ENCODE data around the gene ACVR2A.

The ACVR2A gene

DNA sequence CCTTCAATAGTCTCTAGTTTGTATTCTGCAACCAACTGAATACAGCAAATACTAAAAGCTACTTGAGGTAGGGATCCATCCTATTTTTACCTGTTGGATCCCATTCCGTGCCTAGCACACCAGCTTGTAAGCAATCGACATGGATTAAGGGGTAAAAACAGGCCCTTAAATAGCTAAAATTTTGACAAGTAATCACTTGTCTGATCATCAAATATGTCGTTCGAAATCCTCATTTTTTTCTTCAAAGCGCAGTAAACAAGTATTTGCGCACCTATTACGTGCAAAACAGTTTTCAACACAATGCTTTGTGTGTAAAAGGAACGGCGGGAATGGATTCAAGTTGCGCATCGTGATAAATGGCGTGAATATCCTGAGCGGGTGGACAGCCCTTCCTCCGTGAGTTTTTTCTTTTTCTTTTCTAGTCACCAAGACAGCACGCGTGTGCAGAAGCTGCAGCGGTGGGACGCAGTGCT is 1.4 kb upstream of the ACVR2A start:
- Histone ChIP-seq H3K36me3 (ENCODE audit: control insufficient read depth, low read depth, low read length) (no peaks in the 10 kb centered on the region), H3K4me1 (ENCODE audit: control insufficient read depth, low read depth, low read length) (peaks cover 13% of the 10 kb centered on the region), H3K27ac (ENCODE audit: low read length) (peak overlapping the region; percentile 38), H3K9ac (ENCODE audit: low read length) (peak overlapping the region; percentile 91), H3K27me3 (ENCODE audit: control insufficient read depth, insufficient read depth, low read length) (no peaks in the 10 kb centered on the region), H3K9me3 (ENCODE audit: control insufficient read depth, low read depth, low read length) (no peaks in the 10 kb centered on the region), H3K4me3 (ENCODE audit: low read length) (peak overlapping the region; percentile 74)

DNA sequence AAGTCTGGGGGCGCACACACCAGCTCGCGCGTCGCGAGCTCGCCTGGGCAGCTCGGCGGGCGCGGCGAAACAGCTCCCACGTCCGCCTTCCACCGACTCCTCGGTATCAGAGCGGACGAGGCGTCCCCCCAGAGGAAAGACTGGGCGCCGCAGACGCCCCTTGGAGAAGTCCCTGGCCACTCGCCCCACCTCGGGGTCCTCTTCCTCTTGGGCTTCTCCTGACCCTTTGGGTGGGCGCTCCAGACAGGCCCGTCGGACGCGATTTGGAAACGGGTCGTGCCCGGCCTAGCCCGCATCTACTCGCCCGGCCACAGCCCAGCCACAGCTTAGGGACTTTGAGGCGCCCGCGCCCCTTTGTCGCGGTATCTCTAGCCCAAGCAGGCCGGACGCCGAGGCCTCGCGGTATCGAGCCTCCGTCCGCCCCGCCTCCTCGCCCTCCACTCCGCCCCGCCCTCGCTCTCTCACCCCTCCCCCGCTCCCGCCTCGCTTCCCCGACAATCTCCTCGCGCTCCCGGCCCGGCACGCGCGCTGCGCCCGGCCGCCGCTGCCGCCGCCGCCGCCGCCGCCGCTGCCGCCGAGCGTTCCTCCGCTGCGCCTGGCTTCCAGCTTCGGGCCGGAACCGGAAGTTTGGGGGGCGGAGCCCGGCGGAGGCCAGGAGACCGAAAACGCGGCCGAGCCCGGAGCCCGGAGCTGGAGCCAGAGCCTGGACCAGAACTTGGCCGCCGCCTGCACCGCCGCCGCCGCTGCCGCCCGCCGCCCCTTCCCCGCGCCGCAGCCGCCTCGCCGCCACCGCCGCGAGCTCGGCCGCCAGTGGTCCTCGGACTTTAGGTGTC is 749 bp upstream of the ACVR2A start:
- H3K4me3 ChIP-seq (ENCODE audit: low read length) = peak overlapping the region; percentile 83
- peak overlapping the region; percentile 38 for H3K27ac ChIP-seq (ENCODE audit: low read length)
- peak overlapping the region; percentile 91 for H3K9ac ChIP-seq (ENCODE audit: low read length)
- H3K4me1 ChIP-seq (ENCODE audit: control insufficient read depth, low read depth, low read length) = peaks cover 13% of the 10 kb centered on the region
- no peaks in the 10 kb centered on the region for H3K9me3 ChIP-seq (ENCODE audit: control insufficient read depth, low read depth, low read length)
- no peaks in the 10 kb centered on the region for H3K36me3 ChIP-seq (ENCODE audit: control insufficient read depth, low read depth, low read length)
- no peaks in the 10 kb centered on the region for H3K27me3 ChIP-seq (ENCODE audit: control insufficient read depth, insufficient read depth, low read length)

DNA sequence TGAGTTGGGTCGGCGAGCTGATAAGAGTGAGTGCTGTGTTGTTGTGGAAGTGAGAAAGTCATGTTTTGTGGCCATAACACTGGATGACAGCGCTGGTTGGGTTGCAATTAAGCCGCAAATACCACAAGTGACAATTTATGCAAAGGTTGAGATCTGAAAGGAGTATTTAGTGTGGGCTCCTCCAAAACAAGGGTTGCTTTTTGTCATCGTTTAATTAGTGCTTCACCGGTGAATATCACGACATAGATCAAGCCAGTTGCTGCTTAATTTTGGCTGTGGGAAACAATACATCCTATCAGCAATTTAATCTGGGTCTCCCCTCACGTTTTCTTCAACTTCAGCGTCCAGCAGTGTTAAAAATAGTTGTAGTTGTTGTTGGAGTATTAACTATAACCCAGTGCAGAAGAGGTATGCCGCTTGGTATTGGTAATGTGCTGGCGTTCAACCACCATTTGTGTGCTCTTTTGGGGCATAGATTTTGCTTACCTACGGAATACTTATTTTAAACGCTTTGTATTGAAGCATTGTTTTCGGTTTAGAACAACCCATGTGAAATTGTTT is 662 bp downstream of the ACVR2A start:
- Histone ChIP-seq H3K9ac (ENCODE audit: low read length) (peak overlapping the region; percentile 48), H3K9me3 (ENCODE audit: control insufficient read depth, low read depth, low read length) (no peaks in the 10 kb centered on the region), H3K4me3 (ENCODE audit: low read length) (peak overlapping the region; percentile 83), H3K27ac (ENCODE audit: low read length) (no peak overlapping the region), H3K27me3 (ENCODE audit: control insufficient read depth, insufficient read depth, low read length) (no peaks in the 10 kb centered on the region), H3K4me1 (ENCODE audit: control insufficient read depth, low read depth, low read length) (peaks cover 16% of the 10 kb centered on the region), H3K36me3 (ENCODE audit: control insufficient read depth, low read depth, low read length) (no peaks in the 10 kb centered on the region)

DNA sequence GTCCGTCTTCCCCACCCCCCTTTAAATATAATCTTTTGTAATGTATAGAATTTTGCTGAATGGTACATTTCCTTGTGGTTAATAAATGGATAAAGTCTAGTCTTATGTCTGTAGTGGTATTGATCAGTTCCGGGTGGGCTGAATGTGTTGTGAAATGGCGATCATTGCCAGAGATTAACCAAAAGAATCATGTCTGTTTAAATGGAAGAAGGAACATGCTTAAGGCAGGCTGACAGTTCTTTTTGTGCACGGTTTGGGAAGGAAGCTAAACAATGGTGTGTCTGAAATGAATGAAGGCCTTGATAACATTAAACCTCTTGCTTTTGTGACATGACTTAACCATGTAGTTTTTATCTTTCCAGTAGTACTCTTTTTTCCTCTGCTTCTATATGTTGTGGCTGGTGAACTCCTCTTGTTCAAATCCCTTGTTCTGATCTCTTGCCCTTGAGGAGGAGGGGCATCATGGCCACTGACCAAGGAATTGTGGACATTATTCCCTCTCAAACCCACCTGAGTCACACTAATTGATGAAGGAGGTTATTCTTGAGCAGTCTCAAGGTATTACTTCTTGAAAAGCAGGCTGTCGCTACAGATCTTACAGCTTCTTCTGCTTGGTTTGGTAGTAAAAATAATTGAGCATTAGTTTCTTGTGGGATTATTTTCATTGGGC is 1.7 kb downstream of the ACVR2A start:
- no peaks in the 10 kb centered on the region for H3K9me3 ChIP-seq (ENCODE audit: control insufficient read depth, low read depth, low read length)
- peak overlapping the region; percentile 48 for H3K9ac ChIP-seq (ENCODE audit: low read length)
- H3K4me3 ChIP-seq (ENCODE audit: low read length) = peak overlapping the region; percentile 83
- peaks cover 16% of the 10 kb centered on the region for H3K4me1 ChIP-seq (ENCODE audit: control insufficient read depth, low read depth, low read length)
- no peaks in the 10 kb centered on the region for H3K36me3 ChIP-seq (ENCODE audit: control insufficient read depth, low read depth, low read length)
- H3K27me3 ChIP-seq (ENCODE audit: control insufficient read depth, insufficient read depth, low read length) = no peaks in the 10 kb centered on the region
- no peak overlapping the region for H3K27ac ChIP-seq (ENCODE audit: low read length)

DNA sequence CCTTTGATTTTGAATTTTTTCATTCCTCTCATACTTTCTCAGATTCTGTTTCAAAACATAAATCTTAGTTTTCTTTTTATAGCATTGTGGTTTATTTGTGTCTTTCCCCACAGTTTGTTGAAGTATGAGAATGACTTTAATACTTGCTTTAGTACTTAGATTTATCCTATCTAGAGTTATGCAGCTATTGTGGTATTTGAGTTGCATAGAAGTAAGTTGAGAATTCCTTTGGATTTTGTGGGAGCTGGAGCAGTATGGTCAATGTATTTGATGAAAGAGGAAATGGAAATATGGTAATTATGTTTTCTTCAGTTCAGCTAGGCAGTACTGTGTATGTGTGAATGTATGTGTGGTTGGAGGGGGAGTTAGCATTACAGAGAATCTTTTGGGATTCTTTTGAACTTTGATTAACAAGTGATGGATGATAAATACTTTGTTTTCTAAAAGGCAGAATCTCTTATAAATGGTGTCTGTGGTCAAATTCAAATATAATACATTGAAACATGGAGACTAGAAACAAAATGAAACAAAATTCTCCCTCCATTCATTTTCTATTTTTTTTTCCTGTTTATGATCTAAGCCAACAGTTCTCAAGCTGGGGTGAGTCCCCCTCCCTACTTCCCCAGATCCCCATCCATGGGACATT is 3.0 kb downstream of the ACVR2A start:
- H3K9ac ChIP-seq (ENCODE audit: low read length) = no peak overlapping the region
- H3K36me3 ChIP-seq (ENCODE audit: control insufficient read depth, low read depth, low read length) = no peaks in the 10 kb centered on the region
- no peaks in the 10 kb centered on the region for H3K9me3 ChIP-seq (ENCODE audit: control insufficient read depth, low read depth, low read length)
- no peaks in the 10 kb centered on the region for H3K27me3 ChIP-seq (ENCODE audit: control insufficient read depth, insufficient read depth, low read length)
- H3K4me1 ChIP-seq (ENCODE audit: control insufficient read depth, low read depth, low read length) = peaks cover 16% of the 10 kb centered on the region
- H3K4me3 ChIP-seq (ENCODE audit: low read length) = no peak overlapping the region
- H3K27ac ChIP-seq (ENCODE audit: low read length) = no peak overlapping the region

DNA sequence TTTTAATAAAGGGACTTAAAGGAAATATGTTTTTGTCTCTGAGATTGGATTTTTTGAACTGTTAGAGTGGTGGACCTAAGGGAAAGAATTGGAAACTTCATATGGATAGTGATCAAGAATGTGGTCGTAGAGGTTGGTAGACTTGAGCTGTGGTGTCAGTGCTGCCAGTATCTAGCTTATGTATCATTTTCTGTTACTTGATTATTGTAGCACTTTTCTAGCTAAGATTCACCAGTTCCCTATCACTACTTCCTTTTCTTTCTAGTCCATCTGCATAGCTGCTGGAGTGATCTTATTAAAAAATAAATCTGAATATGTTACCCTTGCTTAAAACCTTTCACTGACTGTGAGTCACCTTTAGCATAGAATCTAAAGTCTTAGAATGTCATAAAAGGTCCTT is 6.0 kb downstream of the ACVR2A start:
- Histone ChIP-seq H3K27ac (ENCODE audit: low read length) (no peak overlapping the region), H3K4me3 (ENCODE audit: low read length) (no peak overlapping the region), H3K4me1 (ENCODE audit: control insufficient read depth, low read depth, low read length) (peaks cover 16% of the 10 kb centered on the region), H3K36me3 (ENCODE audit: control insufficient read depth, low read depth, low read length) (no peaks in the 10 kb centered on the region), H3K9me3 (ENCODE audit: control insufficient read depth, low read depth, low read length) (no peaks in the 10 kb centered on the region), H3K9ac (ENCODE audit: low read length) (no peak overlapping the region), H3K27me3 (ENCODE audit: control insufficient read depth, insufficient read depth, low read length) (no peaks in the 10 kb centered on the region)

DNA sequence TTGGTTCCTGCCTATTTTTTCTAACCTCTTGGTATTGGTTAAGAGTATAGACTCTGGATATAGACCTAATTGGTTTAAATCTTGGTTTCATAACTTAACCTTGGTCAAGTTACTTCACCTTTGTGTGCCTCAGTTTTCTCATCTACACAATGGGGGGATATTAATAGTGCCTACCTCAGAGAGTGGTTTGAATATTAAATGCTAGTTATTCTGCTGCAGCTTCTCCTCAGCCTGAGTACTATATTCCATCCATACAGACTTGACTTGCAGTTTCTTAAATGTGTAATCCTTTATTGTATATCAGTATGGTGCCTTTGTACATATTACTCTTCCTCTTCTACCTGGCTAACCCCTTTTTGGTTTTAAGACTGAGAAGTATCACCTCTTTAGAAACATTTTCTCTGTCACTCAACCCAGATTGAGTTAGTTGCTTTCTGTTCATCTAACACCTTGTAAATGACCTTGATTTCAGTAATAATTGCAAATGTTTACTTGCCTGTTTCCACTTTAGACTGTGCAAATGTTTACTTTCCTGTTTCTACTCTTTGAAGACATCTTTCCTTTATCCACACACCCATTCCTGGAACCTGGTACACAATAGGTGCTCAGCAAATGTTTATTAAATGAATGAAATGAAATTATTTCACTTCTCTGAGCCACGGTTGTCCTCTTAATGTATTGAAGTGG is 6.6 kb downstream of the ACVR2A start:
- no peak overlapping the region for H3K27ac ChIP-seq (ENCODE audit: low read length)
- no peaks in the 10 kb centered on the region for H3K27me3 ChIP-seq (ENCODE audit: control insufficient read depth, insufficient read depth, low read length)
- no peak overlapping the region for H3K9ac ChIP-seq (ENCODE audit: low read length)
- H3K4me3 ChIP-seq (ENCODE audit: low read length) = no peak overlapping the region
- H3K36me3 ChIP-seq (ENCODE audit: control insufficient read depth, low read depth, low read length) = no peaks in the 10 kb centered on the region
- peaks cover 14% of the 10 kb centered on the region for H3K4me1 ChIP-seq (ENCODE audit: control insufficient read depth, low read depth, low read length)
- H3K9me3 ChIP-seq (ENCODE audit: control insufficient read depth, low read depth, low read length) = no peaks in the 10 kb centered on the region

DNA sequence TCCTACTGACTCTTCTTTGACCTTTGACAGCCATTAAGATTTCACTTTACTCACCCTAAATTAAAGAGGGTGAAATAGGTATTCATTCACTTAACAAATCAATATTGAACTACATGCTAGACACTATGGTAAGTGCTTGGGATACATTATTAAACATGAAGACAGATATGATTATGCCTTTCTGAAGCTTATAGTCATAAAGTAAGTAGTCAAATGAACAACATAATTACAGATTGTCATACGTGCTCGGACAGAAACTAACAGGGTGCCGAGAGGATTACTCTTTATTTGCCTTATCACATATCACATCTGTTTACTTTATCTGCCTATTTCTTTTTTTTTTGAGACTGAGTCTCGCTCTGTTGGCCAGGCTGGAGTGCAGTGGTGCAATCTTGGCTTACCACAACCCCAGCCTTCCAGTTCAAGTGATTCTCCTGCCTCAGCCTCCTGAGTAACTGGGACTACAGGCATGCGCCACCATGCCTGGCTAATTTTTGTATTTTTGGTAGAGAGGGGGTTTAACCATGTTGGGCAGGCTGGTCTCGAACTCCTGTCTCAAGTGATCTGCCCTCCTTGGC is 9.8 kb downstream of the ACVR2A start:
- no peaks in the 10 kb centered on the region for H3K27me3 ChIP-seq (ENCODE audit: control insufficient read depth, insufficient read depth, low read length)
- H3K9me3 ChIP-seq (ENCODE audit: control insufficient read depth, low read depth, low read length) = no peaks in the 10 kb centered on the region
- no peaks in the 10 kb centered on the region for H3K36me3 ChIP-seq (ENCODE audit: control insufficient read depth, low read depth, low read length)
- no peak overlapping the region for H3K27ac ChIP-seq (ENCODE audit: low read length)
- no peak overlapping the region for H3K4me3 ChIP-seq (ENCODE audit: low read length)
- peaks cover 18% of the 10 kb centered on the region for H3K4me1 ChIP-seq (ENCODE audit: control insufficient read depth, low read depth, low read length)
- H3K9ac ChIP-seq (ENCODE audit: low read length) = no peak overlapping the region

DNA sequence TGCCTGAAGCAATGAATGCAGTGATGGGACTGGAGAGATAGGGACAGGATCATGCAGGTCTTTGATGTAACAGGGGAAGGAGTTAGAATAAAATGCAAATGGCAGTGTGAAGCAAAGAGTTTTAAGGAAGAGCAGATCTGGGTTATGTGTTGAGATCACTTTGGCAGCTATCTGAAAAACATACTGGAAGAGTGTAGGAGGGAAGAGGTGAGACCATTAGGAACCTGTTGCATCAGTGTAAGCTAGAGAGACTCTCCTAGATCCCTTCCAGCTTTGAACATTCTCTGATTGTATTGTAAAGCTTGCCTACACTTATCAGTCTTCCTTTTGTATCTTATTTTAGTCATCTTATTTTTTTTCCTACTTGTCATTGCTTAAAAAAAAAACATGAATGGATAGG is 10.5 kb downstream of the ACVR2A start:
- peaks cover 21% of the 10 kb centered on the region for H3K4me1 ChIP-seq (ENCODE audit: control insufficient read depth, low read depth, low read length)
- H3K9me3 ChIP-seq (ENCODE audit: control insufficient read depth, low read depth, low read length) = no peaks in the 10 kb centered on the region
- H3K27ac ChIP-seq (ENCODE audit: low read length) = no peak overlapping the region
- H3K27me3 ChIP-seq (ENCODE audit: control insufficient read depth, insufficient read depth, low read length) = no peaks in the 10 kb centered on the region
- no peaks in the 10 kb centered on the region for H3K36me3 ChIP-seq (ENCODE audit: control insufficient read depth, low read depth, low read length)
- H3K9ac ChIP-seq (ENCODE audit: low read length) = no peak overlapping the region
- H3K4me3 ChIP-seq (ENCODE audit: low read length) = no peak overlapping the region

DNA sequence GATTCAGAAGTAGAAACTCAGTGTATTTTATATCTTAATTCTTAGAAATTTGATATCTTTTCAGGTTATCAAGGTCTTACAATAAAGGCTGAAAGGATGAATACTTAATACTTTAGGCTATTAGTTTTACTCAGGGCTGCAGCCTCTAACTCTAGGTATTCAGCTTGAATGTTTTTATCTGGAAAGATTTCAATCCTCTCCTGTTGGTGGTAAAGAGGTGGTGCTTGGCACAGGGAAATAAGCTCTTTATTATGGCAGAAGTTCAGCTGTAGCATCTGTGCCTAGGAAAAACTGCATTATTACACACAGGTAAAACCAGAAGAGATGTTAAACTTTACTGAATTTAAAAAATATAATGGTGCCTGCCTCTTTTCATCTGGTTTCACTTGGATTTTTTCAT is 11.1 kb downstream of the ACVR2A start:
- Histone ChIP-seq H3K4me3 (ENCODE audit: low read length) (no peak overlapping the region), H3K27ac (ENCODE audit: low read length) (no peak overlapping the region), H3K27me3 (ENCODE audit: control insufficient read depth, insufficient read depth, low read length) (no peaks in the 10 kb centered on the region), H3K36me3 (ENCODE audit: control insufficient read depth, low read depth, low read length) (no peaks in the 10 kb centered on the region), H3K9ac (ENCODE audit: low read length) (no peak overlapping the region), H3K4me1 (ENCODE audit: control insufficient read depth, low read depth, low read length) (peaks cover 27% of the 10 kb centered on the region), H3K9me3 (ENCODE audit: control insufficient read depth, low read depth, low read length) (no peaks in the 10 kb centered on the region)

DNA sequence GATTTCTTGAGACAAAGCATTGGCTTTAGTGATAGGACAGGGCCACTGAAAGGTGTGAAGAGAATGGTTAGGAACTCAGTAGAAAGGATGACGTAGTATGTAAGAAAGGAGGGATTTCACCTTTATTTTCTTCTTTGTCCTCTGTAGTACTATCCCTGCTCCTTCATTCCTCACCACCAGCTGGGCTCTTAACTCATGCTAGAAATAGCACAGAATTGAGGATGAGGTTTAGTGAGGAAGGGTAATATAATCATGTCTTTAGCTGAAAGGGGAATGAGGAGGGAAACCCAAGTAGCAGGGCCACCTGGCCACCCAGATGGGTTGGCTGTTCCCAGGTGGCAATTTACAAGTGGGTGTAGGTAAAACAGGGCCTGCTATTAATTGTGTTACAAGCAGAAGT is 15.2 kb downstream of the ACVR2A start:
- Histone ChIP-seq H3K4me1 (ENCODE audit: control insufficient read depth, low read depth, low read length) (peaks cover 35% of the 10 kb centered on the region), H3K36me3 (ENCODE audit: control insufficient read depth, low read depth, low read length) (no peaks in the 10 kb centered on the region), H3K4me3 (ENCODE audit: low read length) (no peak overlapping the region), H3K27me3 (ENCODE audit: control insufficient read depth, insufficient read depth, low read length) (no peaks in the 10 kb centered on the region), H3K9ac (ENCODE audit: low read length) (no peak overlapping the region), H3K9me3 (ENCODE audit: control insufficient read depth, low read depth, low read length) (no peaks in the 10 kb centered on the region), H3K27ac (ENCODE audit: low read length) (no peak overlapping the region)

All from iPS-18a (cell line).